Neural progenitor cell (in vitro differentiated cells): ENCODE data around the gene PRKCB. TPM values are rescaled to one million over a fixed set of nuclear protein-coding genes. Genes with fewer than 3 reads are reported as not detected.

Experiments used
- DNase-seq: peaks from one replicate; pipeline ENCODE4 v3.0.0-alpha.2; 2016; ENCODE audit warnings: low spot score
- H2AFZ ChIP-seq: fragments of 200-600 bp; sonication (generic); replicated peaks from 2 replicates; pipeline ENCODE4 v1.6.1; 2016; ENCODE audit warnings: antibody characterized with exemption
- H3F3A ChIP-seq: fragments of 200-600 bp; sonication (generic); 2 replicates; pipeline ENCODE4 v1.6.1; 2016; ENCODE audit warnings: antibody characterized with exemption, low read depth
- H3K27ac ChIP-seq: fragments of 200-600 bp; sonication (generic); 2 replicates; pipeline ENCODE4 v1.5.1; 2016; ENCODE audit warnings: mild to moderate bottlenecking
- H3K27me3 ChIP-seq: fragments of 200-600 bp; sonication (generic); 2 replicates; pipeline ENCODE4 v1.6.1; 2016; ENCODE audit warnings: mild to moderate bottlenecking, moderate library complexity
- H3K36me3 ChIP-seq: fragments of 200-600 bp; sonication (generic); 2 replicates; pipeline ENCODE4 v1.5.1; 2016
- H3K4me1 ChIP-seq: fragments of 200-600 bp; sonication (generic); 2 replicates; pipeline ENCODE4 v1.6.1; 2016; ENCODE audit warnings: mixed run types
- H3K4me2 ChIP-seq: fragments of 200-600 bp; sonication (generic); 2 replicates; pipeline ENCODE4 v1.6.1; 2016
- H3K4me3 ChIP-seq: fragments of 200-600 bp; sonication (generic); 2 replicates; pipeline ENCODE4 v1.5.1; 2016
- H3K79me2 ChIP-seq: fragments of 200-600 bp; sonication (generic); 2 replicates; pipeline ENCODE4 v1.6.1; 2016; ENCODE audit warnings: low read depth
- H3K9ac ChIP-seq: fragments of 200-600 bp; sonication (generic); 2 replicates; pipeline ENCODE4 v1.6.1; 2016
- H3K9me3 ChIP-seq: fragments of 200-600 bp; sonication (generic); 2 replicates; pipeline ENCODE4 v1.5.1; 2016; ENCODE audit warnings: low read depth
- H4K20me1 ChIP-seq: fragments of 200-600 bp; sonication (generic); 2 replicates; pipeline ENCODE4 v1.6.1; 2016; ENCODE audit warnings: low read depth
- H3K27ac Mint-ChIP-seq: 3 replicates; pipeline ENCODE4 v1.8.0; 2021; ENCODE audit warnings: mixed read lengths
- H3K27me3 Mint-ChIP-seq: 2 replicates; pipeline ENCODE4 v1.8.0; 2022; ENCODE audit warnings: low read depth, mild to moderate bottlenecking, inconsistent platforms, moderate library complexity, mixed read lengths; ENCODE audit not compliant: insufficient read depth
- H3K36me3 Mint-ChIP-seq: 3 replicates; pipeline ENCODE4 v1.8.0; 2021; ENCODE audit warnings: mixed read lengths
- H3K4me1 Mint-ChIP-seq: 3 replicates; pipeline ENCODE4 v1.8.0; 2021; ENCODE audit warnings: mixed read lengths
- H3K4me3 Mint-ChIP-seq: 3 replicates; pipeline ENCODE4 v1.8.0; 2021; ENCODE audit warnings: mild to moderate bottlenecking, moderate library complexity, mixed read lengths
- H3K9me3 Mint-ChIP-seq: 3 replicates; pipeline ENCODE4 v1.8.0; 2020; ENCODE audit warnings: mixed read lengths
- EZH2 ChIP-seq: fragments of 200-600 bp; sonication (generic); IDR thresholded peaks from 2 replicates; pipeline ENCODE4 v1.6.1; 2017; ENCODE audit warnings: antibody characterized with exemption, mild to moderate bottlenecking, moderate library complexity
- EZH2phosphoT487 ChIP-seq: fragments of 200-600 bp; sonication (generic); IDR thresholded peaks from 2 replicates; pipeline ENCODE4 v1.6.1; 2017; ENCODE audit warnings: antibody characterized with exemption
- total RNA-seq: library from RNA; depleted of rRNA; stranded (reverse); fragments of >200 nt; gene quantifications from 2 replicates; pipeline ENCODE4 v1.2.3, GENCODE V29; 2015; ENCODE audit warnings: low replicate concordance
- TF ChIP-seq, protein P1 (sequence below): fragments of 200-600 bp; sonication (generic); IDR thresholded peaks from 2 replicates; pipeline ENCODE4 v1.5.1; 2017; ENCODE audit warnings: antibody characterized with exemption, mild to moderate bottlenecking

Gene PRKCB
- total RNA-seq, 1 donor from 2014 or later = 9.5 TPM

DNA sequence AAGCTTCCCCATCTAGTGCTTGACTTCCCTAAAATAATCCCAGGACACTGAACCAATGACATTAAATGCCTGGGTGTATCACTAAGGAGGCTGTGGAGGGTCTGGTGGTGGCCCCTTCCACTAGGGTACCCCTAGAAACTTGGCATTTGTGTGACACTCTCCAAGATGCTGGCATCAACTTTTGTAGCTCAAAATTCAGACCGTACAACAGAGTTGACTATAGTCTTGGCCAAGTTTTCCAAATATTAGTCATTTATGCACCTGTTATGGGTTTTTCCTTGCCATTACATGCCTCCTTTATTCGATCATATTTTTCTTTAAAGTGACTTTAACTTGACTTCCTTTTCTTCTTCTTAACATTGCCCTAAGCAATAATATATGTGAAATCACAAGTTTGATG lies 295.5 kb downstream of the PRKCB start:
- Histone ChIP-seq H3K4me2 (no peak overlapping the region), H2AFZ (no peak overlapping the region), H3F3A (peaks cover 19% of the 10 kb centered on the region), H3K9ac (no peak overlapping the region), H4K20me1 (no peaks in the 10 kb centered on the region), H3K27me3 (peaks cover 22% of the 10 kb centered on the region), H3K9me3 (no peaks in the 10 kb centered on the region), H3K36me3 (no peaks in the 10 kb centered on the region), H3K27ac (no peak overlapping the region), H3K79me2 (no peaks in the 10 kb centered on the region), H3K4me3 (no peak overlapping the region), H3K4me1 (peaks cover 15% of the 10 kb centered on the region)
- Mint-ChIP-seq H3K27ac (no peak overlapping the region), H3K4me3 (no peak overlapping the region), H3K27me3 (peaks cover 7% of the 10 kb centered on the region), H3K9me3 (no peaks in the 10 kb centered on the region), H3K4me1 (peaks cover 13% of the 10 kb centered on the region), H3K36me3 (no peaks in the 10 kb centered on the region)
- no peak for DNase-seq
- TF ChIP-seq, protein P1, sequence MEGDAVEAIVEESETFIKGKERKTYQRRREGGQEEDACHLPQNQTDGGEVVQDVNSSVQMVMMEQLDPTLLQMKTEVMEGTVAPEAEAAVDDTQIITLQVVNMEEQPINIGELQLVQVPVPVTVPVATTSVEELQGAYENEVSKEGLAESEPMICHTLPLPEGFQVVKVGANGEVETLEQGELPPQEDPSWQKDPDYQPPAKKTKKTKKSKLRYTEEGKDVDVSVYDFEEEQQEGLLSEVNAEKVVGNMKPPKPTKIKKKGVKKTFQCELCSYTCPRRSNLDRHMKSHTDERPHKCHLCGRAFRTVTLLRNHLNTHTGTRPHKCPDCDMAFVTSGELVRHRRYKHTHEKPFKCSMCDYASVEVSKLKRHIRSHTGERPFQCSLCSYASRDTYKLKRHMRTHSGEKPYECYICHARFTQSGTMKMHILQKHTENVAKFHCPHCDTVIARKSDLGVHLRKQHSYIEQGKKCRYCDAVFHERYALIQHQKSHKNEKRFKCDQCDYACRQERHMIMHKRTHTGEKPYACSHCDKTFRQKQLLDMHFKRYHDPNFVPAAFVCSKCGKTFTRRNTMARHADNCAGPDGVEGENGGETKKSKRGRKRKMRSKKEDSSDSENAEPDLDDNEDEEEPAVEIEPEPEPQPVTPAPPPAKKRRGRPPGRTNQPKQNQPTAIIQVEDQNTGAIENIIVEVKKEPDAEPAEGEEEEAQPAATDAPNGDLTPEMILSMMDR = no peak
- no peak for TF ChIP-seq EZH2

DNA sequence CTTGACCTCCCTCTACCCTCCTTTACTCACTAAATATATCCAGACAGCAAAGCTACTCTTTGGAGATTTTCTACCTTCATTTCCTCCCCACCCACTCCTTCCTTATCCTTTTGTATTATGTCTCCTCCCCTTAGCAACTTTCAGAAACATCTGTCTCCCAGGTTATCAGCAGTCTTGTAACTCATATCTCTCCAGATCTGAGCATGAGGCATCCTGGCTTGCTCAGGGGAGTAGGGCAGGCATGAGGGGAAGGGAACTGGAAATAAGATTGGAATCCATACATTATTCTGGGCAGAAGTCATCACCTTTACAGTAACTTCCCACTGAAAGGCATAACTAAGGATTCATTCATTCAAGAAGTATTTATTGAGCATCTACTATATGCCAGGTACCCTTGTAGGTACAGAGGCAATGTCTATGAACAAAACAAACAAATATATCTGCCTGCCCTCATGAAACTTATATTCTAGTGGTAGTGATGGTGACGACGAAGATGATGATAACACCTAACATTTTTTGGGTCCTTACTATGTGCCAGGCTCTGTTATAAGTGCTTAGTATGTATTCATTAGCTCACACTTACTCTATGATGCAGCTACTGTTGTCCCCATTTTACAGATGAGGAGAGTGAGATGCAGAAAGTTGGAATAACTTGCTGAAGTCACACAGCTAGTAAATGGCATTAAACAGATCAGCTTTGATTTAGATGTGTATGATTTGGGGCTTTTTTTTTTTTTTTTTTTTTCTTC lies 296.4 kb downstream of the PRKCB start:
- Histone ChIP-seq H4K20me1 (no peaks in the 10 kb centered on the region), H3K9ac (no peak overlapping the region), H3K27ac (no peak overlapping the region), H3K4me1 (peaks cover 15% of the 10 kb centered on the region), H3K4me3 (no peak overlapping the region), H2AFZ (no peak overlapping the region), H3K36me3 (no peaks in the 10 kb centered on the region), H3K4me2 (no peak overlapping the region), H3K79me2 (no peaks in the 10 kb centered on the region), H3K27me3 (peaks cover 16% of the 10 kb centered on the region), H3F3A (peaks cover 21% of the 10 kb centered on the region), H3K9me3 (no peaks in the 10 kb centered on the region)
- no peak for DNase-seq
- Mint-ChIP-seq H3K27me3 (peaks cover 6% of the 10 kb centered on the region), H3K27ac (no peak overlapping the region), H3K4me3 (no peak overlapping the region), H3K9me3 (no peaks in the 10 kb centered on the region), H3K36me3 (no peaks in the 10 kb centered on the region), H3K4me1 (peaks cover 13% of the 10 kb centered on the region)
- no peak for TF ChIP-seq EZH2phosphoT487

GRCh38 chr16:24132797-24133155 lies 297.0 kb downstream of the PRKCB start:
- H3K4me1 ChIP-seq = peaks cover 20% of the 10 kb centered on the region
- Mint-ChIP-seq H3K4me1 (peaks cover 17% of the 10 kb centered on the region), H3K9me3 (no peaks in the 10 kb centered on the region), H3K4me3 (no peak overlapping the region), H3K27ac (no peak overlapping the region), H3K27me3 (peaks cover 3% of the 10 kb centered on the region), H3K36me3 (no peaks in the 10 kb centered on the region)
- H3F3A ChIP-seq = peaks cover 26% of the 10 kb centered on the region
- H3K9me3 ChIP-seq = no peaks in the 10 kb centered on the region
- DNase-seq = no peak
- H3K9ac ChIP-seq = no peak overlapping the region
- TF ChIP-seq, protein P1 = no peak
- TF ChIP-seq EZH2phosphoT487 = no peak
- no peak for TF ChIP-seq EZH2
- H3K79me2 ChIP-seq = no peaks in the 10 kb centered on the region
- no peak overlapping the region for H3K27ac ChIP-seq
- H4K20me1 ChIP-seq = no peaks in the 10 kb centered on the region
- no peak overlapping the region for H3K4me3 ChIP-seq
- no peak overlapping the region for H3K4me2 ChIP-seq
- peaks cover 11% of the 10 kb centered on the region for H3K27me3 ChIP-seq
- H2AFZ ChIP-seq = no peak overlapping the region
- H3K36me3 ChIP-seq = no peaks in the 10 kb centered on the region
